Hematopoietic multipotent progenitor cell treated with erythropoietin and hydrocortisone succinate and interleukin-3 and kit ligand, for 4 days (in vitro differentiated cells): ENCODE measurements around the gene SLC22A12.

Source experiments
- DNase-seq: peaks from one replicate; pipeline ENCODE4 v3.0.0-alpha.2; 2015

SLC22A12 gene

DNA sequence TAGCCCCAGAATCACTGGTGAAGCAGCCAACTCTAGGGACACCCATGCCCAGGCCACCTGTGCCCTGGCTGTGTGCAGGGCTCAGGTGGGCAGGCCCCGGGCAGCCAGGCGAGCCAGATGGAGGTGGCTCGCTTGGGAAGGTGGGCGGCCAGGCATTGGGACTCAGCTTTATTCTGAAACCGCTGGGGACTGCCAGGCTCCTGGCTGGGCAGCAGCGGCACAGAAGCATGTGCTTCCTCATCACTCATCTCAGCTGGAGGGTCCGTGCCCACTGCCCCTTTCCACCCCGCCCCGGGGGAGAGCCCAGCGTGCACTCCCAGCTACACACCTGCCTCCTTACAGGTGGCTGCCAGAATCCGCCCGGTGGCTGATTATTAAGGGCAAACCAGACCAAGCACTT is 27.1 kb upstream of the SLC22A12 start:
- no peak for DNase-seq

DNA sequence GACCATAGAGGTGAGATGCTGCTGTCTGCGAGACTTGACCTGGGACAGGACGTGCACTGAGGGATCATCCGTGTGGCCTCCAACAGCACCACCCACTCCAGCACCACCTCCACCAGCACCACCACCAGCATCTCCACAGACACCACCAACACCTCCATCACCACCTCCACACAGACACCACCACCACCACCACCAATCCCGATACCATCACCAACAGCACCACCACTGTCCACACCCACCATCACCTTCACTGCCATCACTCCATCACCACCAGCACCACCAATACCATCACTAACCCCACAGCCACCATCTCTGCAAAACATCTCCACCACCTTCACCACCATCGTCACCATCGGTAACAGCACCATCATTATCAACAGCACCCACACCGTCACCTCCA is 26.6 kb upstream of the SLC22A12 start:
- no peak for DNase-seq

DNA sequence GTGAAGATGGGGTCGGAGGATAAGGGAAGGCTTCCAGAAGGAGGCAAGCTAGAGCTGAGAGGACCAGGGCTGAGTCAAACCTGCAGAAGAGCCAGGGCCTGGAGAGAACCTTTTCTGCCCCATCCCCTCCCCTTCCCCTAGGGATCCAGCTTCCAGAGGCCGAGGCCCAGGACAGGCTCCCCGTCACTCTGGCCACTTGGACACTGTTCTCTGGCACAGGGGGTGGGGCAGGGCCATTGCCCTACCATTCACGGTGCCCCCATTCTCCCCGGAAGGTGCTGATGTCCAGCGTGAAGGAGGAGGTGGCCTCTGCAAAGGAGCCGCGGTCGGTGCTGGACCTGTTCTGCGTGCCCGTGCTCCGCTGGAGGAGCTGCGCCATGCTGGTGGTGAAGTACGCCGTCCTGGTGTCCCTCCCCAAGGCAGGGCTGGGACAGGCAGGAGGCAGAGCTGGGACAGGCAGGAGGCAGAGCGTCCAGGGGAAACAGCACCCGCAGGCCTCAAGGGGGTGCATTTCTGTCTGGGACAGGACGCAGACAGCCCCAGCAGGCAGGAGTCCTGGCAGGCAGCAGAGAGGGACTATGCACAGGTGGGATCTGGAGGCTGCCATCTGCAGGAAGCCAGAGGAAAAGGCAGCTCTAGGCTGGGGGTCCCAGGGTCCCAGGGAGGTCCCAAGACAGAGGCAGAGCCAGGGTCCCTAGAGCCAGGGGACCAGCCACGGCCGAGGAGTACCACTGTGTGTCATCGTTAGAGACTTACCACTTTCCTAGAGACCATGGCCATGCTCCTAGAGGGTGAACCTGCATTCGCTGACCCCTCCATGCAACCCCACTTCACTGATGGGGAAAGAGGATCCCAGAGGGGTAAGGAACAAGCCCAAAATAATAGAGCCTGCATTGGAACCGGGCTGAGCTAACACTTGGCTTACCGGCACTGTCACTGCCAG is 25.8 kb upstream of the SLC22A12 start:
- DNase-seq: peak; percentile 20

DNA sequence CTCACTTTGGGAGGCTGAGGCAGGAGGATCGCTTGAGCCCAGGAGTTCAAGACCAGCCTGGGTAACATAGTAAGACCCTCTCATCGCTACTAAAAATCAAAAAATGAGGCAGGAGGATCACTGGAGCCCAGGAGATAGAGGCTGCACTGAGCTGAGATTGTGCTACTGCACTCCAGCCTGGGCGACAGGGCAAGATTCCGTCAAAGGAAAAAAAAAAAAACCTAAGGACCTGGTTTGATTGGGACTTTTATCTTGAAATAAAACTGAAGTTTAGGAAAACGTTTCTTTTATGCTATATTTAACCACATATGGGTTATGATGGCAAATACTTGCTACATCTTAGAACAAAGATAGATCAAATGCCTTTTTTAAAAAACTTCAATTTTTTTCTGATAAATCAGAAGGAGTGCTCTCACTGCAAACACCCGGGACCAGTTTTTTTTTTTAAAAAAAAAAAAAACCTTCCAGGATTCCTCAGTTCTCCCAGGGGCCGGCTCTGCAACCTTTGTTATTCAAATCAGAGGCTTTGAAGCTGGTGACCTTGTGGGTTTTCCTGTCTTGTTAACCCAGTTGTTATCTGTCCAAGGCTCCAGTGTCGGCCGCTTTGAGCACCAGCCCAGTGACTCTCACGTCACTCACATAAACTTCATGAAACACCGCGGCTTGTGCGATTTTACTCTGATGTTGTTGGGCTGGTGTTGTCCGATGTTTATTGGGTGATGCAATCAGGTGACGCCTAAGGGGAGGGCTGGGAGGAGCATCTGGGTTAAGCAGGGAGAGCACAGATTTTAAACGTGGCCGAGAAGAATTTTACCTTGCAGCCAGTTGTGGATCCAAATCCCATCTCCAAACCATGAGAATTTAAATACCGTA is 24.7 kb upstream of the SLC22A12 start:
- peak; percentile 47 for DNase-seq

DNA sequence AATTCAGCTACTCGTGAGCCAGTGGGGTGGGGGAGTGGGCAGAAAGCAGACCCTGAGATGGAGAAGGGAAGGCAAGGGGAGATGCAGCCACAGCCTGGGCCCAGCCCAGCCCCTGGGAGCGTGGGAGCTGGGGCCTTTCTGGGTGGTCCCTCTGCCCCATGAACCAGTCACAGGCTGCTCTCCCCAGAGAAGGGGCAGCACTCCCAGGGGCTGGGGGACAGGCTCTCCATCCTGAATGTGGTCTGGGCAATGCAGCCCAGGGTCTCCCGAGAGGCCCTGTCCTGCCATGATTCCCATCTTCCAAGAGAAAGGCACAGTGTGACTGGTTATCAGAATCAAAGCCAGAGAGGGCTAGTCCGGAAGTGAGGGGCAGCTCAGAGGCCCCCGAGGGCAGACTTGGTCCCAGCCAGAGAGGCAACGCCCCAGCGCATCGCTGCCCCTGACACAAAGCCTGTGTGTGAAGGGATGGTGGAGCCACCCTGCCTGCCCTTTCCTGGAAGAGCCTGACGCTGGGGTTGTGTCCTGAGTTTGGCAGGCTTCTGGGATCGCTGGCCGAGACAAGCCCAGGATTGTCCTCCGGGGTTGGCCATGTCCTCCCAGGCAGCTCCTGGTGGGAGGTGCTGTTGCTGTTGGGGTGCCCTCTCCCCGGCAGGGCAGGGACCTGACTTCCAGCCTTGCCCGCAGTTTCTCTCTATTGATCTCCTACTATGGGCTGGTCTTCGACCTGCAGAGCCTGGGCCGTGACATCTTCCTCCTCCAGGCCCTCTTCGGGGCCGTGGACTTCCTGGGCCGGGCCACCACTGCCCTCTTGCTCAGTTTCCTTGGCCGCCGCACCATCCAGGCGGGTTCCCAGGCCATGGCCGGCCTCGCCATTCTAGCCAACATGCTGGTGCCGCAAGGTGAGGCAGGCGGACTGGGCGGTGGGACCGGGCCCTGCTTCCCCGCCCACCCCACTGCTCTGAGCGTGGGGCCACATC is 23.8 kb upstream of the SLC22A12 start:
- DNase-seq: no peak

DNA sequence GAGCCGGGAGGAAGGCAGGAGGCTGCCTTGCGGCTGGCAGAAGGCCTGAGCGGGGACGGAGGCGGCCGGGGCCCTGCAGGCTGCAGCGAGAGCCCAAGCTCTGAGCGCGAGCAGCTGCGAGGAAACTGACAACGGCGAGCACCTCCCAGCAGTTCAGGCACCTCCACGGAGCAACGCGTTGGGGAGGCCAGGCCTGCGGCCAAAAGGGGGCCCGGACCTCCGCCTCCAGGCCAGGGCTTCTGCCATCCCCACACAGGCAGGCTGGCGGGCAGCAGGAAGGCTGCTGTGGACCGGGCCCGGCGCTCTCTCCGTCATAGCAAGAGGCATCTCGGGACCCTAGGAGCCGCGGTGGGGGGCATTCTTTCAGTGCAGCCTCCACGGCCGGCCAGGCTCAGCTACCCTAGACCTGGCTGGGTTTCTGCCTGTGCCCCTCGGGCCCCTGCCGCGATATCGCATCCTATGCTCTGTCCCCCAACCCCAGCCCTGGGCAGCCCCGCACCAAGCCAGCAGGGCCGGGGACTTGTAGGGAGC is 22.9 kb upstream of the SLC22A12 start:
- no peak for DNase-seq

DNA sequence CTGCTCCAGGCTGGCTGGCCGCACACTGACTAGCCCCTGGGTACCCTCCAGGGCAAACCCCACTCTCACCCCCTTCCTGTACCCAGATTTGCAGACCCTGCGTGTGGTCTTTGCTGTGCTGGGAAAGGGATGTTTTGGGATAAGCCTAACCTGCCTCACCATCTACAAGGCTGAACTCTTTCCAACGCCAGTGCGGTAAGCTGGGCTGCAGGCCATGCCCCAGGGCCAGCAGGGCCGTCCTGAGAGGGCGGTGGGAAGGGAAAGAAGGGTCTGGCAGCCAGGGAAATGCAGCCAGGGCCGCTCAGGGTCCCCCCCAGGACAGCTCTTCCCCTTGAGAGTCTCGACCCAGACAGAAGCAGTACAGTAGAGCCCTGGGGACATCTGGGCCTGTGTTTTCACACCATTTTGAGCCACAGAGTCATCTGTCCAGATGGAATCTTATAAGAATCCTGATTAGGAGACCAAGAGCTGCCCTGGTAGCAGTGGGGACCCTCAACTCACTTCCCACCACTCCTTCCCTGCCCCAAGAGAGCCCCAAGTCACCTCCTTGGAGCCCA is 22.4 kb upstream of the SLC22A12 start:
- no peak for DNase-seq

DNA sequence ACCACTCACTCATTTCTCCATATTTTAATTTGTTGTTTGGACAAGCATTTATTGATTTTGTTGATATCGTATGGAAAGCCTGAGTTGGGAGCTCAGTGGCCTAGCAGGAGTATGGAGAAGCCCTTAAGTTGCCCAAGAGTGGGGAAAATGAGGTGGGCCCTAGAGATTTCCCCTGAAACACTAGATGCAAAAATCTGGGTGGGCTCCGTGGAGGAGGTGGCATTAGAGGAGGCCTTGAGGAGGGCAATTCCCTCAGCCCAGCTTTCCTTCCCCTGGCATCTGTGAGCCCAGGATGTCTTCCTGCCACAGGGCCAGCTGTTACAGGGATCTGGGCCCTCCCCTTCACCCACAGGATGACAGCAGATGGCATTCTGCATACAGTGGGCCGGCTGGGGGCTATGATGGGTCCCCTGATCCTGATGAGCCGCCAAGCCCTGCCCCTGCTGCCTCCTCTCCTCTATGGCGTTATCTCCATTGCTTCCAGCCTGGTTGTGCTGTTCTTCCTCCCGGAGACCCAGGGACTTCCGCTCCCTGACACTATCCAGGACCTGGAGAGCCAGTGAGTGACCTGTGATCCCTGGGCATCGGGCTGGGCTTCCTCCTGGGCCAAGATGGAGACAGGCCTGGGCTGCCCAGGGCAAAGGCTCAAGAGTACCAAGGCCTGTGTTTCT is 21.6 kb upstream of the SLC22A12 start:
- DNase-seq: no peak

DNA sequence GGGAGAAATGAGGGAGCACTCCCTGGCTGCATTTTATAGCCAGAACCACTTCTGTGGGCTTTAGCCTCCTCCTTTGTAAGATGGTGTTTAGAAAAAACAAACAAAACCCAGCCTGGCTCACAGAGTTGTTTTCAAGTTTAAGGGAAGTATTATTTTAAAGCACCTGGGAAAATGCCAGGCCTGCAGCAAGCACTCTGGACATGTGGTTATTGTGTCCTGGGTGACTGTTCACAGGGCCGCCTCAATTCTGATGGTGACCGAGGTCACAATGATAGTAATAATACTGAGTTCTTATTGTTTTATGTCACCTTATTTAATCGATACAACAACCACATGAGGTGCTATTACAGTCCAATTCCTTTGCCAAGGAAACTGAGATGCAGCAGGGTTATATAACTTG is 20.7 kb upstream of the SLC22A12 start:
- no peak for DNase-seq

DNA sequence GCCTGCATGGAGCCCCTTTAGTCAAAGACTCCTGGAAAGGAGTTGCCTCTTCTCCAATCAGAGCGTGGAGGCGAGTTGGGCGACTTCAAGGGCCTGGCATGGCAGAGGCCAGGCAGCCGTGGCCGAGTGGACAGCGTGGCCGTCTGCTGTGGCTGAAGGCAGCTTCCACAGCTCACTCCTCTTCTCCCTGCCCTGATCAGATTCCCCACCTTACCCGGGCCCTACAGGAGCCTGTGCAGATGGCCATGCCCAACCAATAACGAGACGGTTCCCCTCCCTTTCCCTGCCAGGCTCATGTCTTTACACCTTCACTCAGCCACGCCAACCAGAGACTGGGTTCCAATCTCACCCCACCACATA is 20.0 kb upstream of the SLC22A12 start:
- DNase-seq: no peak

DNA sequence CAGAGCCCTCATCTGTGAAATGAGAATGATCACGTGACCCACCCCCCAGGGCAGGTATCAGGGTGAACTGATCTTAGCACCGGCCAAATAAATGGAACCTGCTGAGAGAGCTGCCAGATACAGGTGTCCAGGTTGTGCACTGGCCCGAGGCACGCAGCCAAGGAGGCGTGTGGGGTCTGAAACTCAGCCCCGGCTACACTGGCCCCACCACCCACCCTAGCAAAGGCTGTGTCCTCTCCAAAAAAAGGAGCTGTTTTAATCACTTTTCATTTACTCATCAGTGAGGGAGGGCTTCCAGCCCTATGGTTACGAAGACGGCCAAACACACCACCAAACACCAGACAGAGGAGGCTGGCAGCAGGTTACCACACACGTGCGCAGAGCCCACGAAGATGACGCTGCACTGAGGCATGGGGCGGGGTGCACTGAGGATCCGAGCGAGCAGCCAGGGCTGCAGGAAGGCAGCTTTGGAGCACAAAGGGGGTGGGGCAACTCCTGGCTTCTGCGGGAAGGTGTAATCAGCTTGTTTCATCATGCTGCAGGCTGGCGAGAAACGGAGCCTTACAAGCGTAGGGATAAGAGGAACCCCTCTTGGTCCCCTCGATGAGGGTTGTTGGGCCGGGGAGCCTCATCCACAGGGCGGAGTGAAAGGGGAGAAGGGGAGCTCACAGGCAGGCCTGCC is 19.5 kb upstream of the SLC22A12 start:
- DNase-seq: no peak

DNA sequence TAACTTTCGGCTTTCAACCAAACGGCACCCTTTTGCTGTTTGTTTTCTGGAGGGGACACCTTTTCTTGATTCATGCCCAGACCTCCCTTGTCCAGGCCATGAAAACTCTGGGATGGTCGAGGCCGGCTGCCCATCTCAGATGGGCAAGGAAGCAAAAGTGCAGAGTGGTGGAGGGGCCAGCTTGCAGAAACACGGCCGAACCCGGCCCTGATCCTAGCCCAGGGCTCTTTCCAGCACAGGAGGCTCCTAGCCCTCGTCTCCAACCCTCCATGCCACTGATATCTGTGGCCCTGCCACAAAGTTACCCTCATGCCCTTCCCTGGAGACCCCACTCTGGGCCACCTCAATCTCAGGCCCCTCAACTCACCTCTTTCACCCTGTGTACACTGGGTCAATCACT is 18.9 kb upstream of the SLC22A12 start:
- DNase-seq: no peak

DNA sequence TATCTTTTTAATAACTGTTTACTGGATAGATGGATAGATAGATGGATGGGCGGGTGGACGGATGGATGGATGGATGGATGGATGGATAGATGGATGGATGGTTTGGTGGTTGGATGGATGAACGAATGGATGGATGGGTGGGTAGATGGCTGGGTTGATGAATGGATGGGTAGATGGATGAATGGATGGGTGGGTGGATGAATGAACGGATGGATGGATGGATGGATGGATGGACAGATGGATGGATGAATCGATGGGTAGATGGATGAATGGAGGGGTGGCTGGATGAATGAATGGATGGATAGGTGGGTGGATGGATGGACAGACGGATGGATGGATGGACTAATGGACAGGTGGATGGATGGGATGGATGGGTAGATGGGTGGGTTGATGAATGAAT is 13.8 kb upstream of the SLC22A12 start:
- no peak for DNase-seq

DNA sequence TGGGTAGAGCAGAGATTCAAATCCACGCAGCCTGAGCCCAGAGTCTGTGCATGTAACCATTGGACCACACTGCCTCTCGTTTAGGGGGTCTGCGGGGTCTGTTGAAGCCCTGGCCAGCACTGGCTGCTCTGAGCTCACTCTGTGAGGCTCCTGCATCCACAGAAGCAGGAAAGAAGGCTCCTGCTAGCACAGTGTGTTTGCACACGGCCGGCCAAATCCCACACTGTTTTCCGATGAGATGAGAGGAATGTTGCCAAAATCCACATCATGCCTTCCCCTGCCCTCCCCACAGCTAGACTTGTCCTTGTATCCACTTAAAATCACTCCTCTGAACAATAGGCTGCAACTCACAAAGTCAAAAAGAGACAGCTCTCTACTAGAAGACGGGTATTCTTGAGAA is 10.6 kb upstream of the SLC22A12 start:
- no peak for DNase-seq

DNA sequence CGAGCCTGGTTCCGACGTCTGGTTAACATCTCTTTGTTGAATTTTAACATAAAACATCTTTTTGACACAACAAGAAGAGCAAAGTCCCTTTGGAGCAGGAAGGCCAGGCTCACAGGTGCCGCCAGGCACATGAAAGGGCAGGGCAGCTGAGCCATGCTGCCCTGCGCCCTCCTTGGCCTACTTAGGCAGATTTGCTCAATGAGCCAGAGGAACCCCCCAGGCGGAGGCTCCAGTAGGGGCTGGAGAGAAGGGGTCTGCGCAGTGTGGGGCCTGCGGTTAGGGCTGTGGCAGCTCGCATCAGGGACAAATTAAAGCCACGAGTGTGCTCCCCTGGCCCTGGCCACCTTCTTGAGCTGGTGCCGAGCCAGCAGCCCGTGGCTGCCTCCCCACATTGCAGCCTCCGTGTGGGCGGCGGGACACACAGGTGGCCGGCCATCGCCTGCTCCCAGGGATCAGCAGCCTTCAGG is 9.9 kb upstream of the SLC22A12 start:
- no peak for DNase-seq

DNA sequence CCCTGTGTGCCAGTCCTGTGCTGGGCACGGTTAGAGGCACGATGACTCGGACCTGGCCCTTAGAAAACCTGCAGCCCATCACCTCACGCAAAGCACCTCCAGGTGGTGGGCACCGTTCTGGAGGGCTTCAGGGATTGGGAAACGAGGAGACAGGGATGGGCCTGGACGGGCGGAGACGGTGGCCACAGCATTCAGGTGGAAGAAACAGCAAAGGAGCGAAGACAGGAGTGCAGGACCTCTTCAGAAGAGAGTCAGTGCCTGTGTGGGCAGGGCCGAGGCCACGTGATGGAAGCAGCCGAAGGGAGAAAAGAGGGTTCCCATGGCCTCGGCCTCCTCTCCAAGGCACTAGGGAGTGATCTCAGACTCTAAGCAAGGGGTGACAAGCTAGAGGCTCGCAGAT is 8.1 kb upstream of the SLC22A12 start:
- no peak for DNase-seq

DNA sequence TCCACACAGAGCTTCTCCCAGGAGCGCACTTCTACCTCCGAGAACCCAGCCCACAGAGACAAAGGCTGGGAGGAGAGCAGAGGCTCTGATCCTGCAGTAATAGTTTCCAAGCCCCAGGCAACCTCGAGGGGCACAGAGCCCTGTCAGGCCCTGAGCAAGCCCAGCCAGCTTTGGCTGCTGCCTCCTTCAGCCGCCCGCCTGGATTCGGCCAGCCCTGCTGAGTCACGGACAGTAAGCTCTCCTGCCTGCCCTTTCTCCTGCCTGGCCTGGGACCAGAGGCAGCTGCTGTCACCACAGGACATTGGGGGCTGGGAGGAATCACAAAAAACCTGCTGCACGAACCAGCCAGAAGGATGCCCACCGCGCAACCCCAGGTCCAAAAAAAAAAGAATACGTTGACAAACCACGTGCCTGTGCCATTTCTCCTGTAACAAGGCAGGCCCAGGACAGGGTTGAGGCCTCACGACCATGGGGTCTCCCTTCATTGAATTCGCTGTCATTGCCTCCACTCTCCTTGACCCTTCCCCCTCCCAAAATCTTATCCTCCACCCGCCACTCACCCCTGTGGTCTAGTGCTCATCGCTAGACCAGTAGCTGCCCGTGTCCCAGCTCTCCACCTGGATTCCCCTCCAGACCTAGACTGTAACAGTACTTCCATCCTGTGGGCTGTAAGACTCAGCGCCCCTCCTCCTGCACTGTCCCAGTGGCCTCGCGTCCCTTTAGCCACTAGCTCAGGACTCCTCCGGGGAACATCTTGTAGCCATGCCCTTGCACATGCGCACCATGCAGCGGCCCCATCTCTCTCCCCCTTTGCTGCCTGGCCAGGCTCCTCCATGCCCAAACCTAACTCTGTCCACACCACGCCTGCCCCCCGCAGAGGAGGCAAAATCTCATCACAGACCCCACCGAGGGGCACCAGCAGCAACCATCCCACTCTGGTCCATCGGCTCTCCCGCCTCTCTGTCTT is 7.4 kb upstream of the SLC22A12 start:
- no peak for DNase-seq

DNA sequence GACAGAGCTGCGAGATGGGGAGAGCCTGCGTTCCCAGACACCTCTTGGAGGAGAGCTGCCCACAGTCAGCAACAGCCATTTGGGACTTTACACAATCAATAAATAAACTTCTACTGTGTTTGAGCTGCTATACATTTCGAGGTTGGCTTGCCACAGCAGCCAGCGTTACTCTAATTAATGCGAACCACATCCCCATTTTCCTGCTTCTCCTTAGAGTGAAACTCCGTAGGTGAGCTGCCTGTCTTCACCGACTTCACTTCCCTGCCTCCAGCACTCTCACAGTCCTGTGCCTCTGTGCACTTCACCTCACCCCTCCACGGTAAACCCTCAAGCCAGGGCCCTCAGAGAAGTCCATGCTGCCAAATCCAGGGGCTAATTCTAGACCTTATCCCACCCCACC is 5.9 kb upstream of the SLC22A12 start:
- no peak for DNase-seq

DNA sequence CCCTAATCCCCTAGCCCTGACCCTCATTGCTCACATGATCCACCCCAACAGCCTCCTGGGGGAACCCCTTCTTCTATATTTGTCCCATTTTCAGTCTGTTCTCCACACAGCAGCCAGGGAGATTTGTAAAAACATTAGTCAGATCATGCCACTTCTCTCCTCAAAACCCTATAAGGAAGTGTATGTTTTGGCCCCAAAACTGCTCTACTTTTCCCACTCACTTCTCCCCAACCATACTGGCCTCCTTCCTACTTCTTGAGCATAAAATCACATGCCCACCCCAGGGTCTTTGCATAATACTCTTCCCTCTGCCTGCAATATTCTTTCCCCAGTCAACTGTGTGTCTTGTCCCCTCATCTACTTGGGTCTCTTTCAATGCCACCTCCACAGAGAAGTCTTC is 4.7 kb upstream of the SLC22A12 start:
- DNase-seq: no peak

DNA sequence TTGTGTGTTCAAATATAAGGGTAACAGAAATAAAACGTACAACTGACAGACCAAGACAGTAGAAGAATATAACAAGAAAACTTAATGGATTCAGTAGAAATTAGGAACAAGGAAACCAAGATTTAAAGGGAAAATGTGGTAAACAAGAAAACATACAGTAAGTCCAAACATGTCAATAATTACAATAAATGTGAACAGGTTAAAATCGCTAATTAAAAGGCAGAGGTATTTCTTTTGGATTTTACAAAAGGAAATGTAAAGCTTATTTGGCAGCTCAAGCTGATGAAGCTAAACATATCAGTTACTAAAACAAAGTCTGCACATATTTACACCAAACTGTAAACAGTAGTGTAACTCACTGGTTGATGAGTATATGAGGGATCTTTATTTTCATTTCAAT is 2.3 kb upstream of the SLC22A12 start:
- DNase-seq: no peak
